DND-41 (cell line): Measurements from ENCODE around the gene KIF4B.
"Not testable (repeated sequence)": the region's sequence is repeated elsewhere in the genome, so short reads cannot be mapped to it uniquely, and the experiment has no call there.

Experiments
- EZH2 ChIP-seq: IDR thresholded peaks from 3 replicates; pipeline ENCODE4 v1.6.1; 2012; ENCODE audit warnings: borderline replicate concordance, low read depth, mild to moderate bottlenecking, moderate library complexity, low read length, inconsistent platforms; ENCODE audit not compliant: severe bottlenecking
- TF ChIP-seq, protein P1 (sequence below): IDR thresholded peaks from 2 replicates; pipeline ENCODE4 v1.5.1; 2012; ENCODE audit warnings: borderline replicate concordance, low read length, moderate library complexity, mild to moderate bottlenecking; ENCODE audit not compliant: poor library complexity, severe bottlenecking; ENCODE audit errors: extremely low read depth

- TF ChIP-seq EZH2, result not testable (repeated sequence)
- TF ChIP-seq, protein P1, sequence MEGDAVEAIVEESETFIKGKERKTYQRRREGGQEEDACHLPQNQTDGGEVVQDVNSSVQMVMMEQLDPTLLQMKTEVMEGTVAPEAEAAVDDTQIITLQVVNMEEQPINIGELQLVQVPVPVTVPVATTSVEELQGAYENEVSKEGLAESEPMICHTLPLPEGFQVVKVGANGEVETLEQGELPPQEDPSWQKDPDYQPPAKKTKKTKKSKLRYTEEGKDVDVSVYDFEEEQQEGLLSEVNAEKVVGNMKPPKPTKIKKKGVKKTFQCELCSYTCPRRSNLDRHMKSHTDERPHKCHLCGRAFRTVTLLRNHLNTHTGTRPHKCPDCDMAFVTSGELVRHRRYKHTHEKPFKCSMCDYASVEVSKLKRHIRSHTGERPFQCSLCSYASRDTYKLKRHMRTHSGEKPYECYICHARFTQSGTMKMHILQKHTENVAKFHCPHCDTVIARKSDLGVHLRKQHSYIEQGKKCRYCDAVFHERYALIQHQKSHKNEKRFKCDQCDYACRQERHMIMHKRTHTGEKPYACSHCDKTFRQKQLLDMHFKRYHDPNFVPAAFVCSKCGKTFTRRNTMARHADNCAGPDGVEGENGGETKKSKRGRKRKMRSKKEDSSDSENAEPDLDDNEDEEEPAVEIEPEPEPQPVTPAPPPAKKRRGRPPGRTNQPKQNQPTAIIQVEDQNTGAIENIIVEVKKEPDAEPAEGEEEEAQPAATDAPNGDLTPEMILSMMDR, result not testable (repeated sequence)
Observed at GRCh38 chr5:154978294-154978693, 35.3 kb upstream of the KIF4B start.
